OCI-LY1 (cell line): ENCODE measurements around the gene TIMM21.

ENCODE experiments used
- H2AFZ ChIP-seq: fragments of 200-600 bp; sonication (generic), shearing (Covaris generic); 2 replicates; pipeline ENCODE4 v1.6.0; 2014; ENCODE audit warnings: antibody characterized with exemption, mild to moderate bottlenecking, low read length
- H3F3A ChIP-seq: fragments of 200-600 bp; sonication (generic), shearing (Covaris generic); 2 replicates; pipeline ENCODE4 v1.6.0; 2014; ENCODE audit warnings: mild to moderate bottlenecking, antibody characterized with exemption, low read length, moderate library complexity; ENCODE audit not compliant: insufficient read depth
- H3K27ac ChIP-seq: fragments of 200-600 bp; sonication (generic); 2 replicates; pipeline ENCODE4 v1.5.1; 2014; ENCODE audit warnings: low read length, mixed run types, mild to moderate bottlenecking, low read depth; ENCODE audit not compliant: poor library complexity, severe bottlenecking
- H3K27me3 ChIP-seq: fragments of 200-600 bp; sonication (generic); 2 replicates; pipeline ENCODE4 v1.6.0; 2014; ENCODE audit warnings: antibody characterized with exemption, mild to moderate bottlenecking, low read length, moderate library complexity; ENCODE audit not compliant: insufficient read depth
- H3K36me3 ChIP-seq: fragments of 200-600 bp; sonication (generic); 2 replicates; pipeline ENCODE4 v1.6.1; 2014; ENCODE audit warnings: mild to moderate bottlenecking, antibody characterized with exemption, low read length, moderate library complexity, mixed read lengths; ENCODE audit not compliant: insufficient read depth
- H3K4me1 ChIP-seq: fragments of 200-600 bp; sonication (generic); 2 replicates; pipeline ENCODE4 v1.5.1; 2014; ENCODE audit warnings: mild to moderate bottlenecking, low read length, moderate library complexity; ENCODE audit not compliant: insufficient read depth, severe bottlenecking
- H3K4me2 ChIP-seq: fragments of 200-600 bp; sonication (generic), shearing (Covaris generic); 2 replicates; pipeline ENCODE4 v1.6.1; 2014; ENCODE audit warnings: low read length
- H3K4me3 ChIP-seq: fragments of 200-600 bp; sonication (generic); 2 replicates; pipeline ENCODE4 v1.5.1; 2014; ENCODE audit warnings: low read length, low read depth, mild to moderate bottlenecking, mixed read lengths; ENCODE audit not compliant: poor library complexity, severe bottlenecking
- H3K79me2 ChIP-seq: fragments of 200-600 bp; shearing (Covaris generic); 2 replicates; pipeline ENCODE4 v1.6.1; 2016; ENCODE audit warnings: mixed run types, low read length, mixed read lengths; ENCODE audit not compliant: insufficient read depth
- H3K9ac ChIP-seq: fragments of 200-600 bp; sonication (generic), shearing (Covaris generic); 2 replicates; pipeline ENCODE4 v1.6.1; 2014; ENCODE audit warnings: mild to moderate bottlenecking, low read length, mixed read lengths
- H3K9me2 ChIP-seq: fragments of 200-600 bp; sonication (generic), shearing (Covaris generic); 2 replicates; pipeline ENCODE4 v1.6.1; 2014; ENCODE audit warnings: low read depth, mild to moderate bottlenecking, low read length, mixed read lengths
- H3K9me3 ChIP-seq: fragments of 200-600 bp; shearing (Covaris generic); 2 replicates; pipeline ENCODE4 v1.6.1; 2014; ENCODE audit warnings: low read length, mixed read lengths
- H4K20me1 ChIP-seq: fragments of 200-600 bp; sonication (generic), shearing (Covaris generic); 2 replicates; pipeline ENCODE4 v1.6.0; 2016; ENCODE audit warnings: mild to moderate bottlenecking, low read length; ENCODE audit not compliant: insufficient read depth
- EZH2 ChIP-seq: fragments of 200-600 bp; sonication (generic), shearing (Covaris generic); IDR thresholded peaks from 2 replicates; pipeline ENCODE4 v1.8.0; 2017; ENCODE audit warnings: borderline replicate concordance, mixed run types, mild to moderate bottlenecking, antibody characterized with exemption, low read length, moderate library complexity, mixed read lengths
- TF ChIP-seq, protein P1 (sequence below): fragments of 200-600 bp; sonication (generic), shearing (Covaris generic); IDR thresholded peaks from 2 replicates; pipeline ENCODE4 v1.5.1; 2017; ENCODE audit warnings: mild to moderate bottlenecking, antibody characterized with exemption, low read length, moderate library complexity, mixed read lengths

The TIMM21 gene

DNA sequence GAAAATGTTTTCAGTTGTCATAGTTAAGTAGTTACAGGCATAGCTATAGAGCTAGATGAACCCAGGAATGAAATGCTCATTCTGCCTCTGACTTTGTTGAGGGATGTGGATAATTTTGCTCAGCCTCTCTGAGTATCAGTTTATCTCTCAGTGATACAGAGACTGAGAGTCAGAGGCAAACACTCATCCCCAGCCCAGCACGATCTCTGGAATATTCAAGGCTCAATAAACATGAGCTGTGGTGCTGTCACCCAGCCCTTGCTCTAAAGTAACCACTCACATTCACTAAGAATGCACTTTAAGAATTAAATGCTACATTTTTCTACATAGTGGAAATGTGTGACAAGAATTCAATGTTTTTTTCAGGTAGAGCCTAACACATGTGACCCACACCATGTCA, 30.6 kb downstream of the TIMM21 start:
- H4K20me1 ChIP-seq: no peaks in the 10 kb centered on the region
- H3K36me3 ChIP-seq: no peaks in the 10 kb centered on the region
- no peaks in the 10 kb centered on the region for H3K9me3 ChIP-seq
- no peaks in the 10 kb centered on the region for H3K9me2 ChIP-seq
- no peaks in the 10 kb centered on the region for H3F3A ChIP-seq
- no peak overlapping the region for H2AFZ ChIP-seq
- H3K27ac ChIP-seq: no peak overlapping the region
- no peaks in the 10 kb centered on the region for H3K4me1 ChIP-seq
- H3K4me3 ChIP-seq: no peak overlapping the region
- no peak overlapping the region for H3K9ac ChIP-seq
- H3K4me2 ChIP-seq: no peak overlapping the region
- H3K27me3 ChIP-seq: peaks cover 8% of the 10 kb centered on the region
- TF ChIP-seq, protein P1, sequence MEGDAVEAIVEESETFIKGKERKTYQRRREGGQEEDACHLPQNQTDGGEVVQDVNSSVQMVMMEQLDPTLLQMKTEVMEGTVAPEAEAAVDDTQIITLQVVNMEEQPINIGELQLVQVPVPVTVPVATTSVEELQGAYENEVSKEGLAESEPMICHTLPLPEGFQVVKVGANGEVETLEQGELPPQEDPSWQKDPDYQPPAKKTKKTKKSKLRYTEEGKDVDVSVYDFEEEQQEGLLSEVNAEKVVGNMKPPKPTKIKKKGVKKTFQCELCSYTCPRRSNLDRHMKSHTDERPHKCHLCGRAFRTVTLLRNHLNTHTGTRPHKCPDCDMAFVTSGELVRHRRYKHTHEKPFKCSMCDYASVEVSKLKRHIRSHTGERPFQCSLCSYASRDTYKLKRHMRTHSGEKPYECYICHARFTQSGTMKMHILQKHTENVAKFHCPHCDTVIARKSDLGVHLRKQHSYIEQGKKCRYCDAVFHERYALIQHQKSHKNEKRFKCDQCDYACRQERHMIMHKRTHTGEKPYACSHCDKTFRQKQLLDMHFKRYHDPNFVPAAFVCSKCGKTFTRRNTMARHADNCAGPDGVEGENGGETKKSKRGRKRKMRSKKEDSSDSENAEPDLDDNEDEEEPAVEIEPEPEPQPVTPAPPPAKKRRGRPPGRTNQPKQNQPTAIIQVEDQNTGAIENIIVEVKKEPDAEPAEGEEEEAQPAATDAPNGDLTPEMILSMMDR: no peak
- no peak for TF ChIP-seq EZH2
- H3K79me2 ChIP-seq: no peaks in the 10 kb centered on the region

DNA sequence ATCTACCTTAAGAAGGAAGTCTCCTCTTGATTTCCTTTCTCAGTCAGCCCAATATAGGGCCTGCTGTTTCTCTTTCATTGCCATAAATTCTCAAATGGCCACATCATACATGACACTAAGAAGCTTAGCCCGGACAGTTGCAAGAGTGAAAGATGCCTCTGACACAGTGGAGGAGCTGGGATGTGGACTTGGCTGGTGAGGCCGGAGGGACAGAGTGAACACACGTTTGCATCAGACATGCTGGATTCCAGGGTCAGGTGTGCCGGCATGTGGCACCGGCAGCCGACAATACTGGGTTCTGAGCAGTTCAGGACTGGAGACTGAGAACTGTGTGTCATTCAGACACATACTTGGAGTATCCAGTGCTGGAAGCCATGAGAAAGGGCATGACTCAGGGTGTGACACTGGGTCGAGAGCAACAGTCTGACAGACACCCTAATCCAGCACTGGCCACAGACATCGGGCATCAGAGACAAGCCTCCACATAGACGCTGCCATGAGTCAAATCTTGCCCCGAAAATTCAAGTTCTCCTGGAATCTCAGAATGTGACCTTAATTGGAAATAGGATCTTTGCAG, 31.4 kb downstream of the TIMM21 start:
- H3K27me3 ChIP-seq: peaks cover 8% of the 10 kb centered on the region
- TF ChIP-seq, protein P1: no peak
- TF ChIP-seq EZH2: no peak
- no peaks in the 10 kb centered on the region for H3F3A ChIP-seq
- H2AFZ ChIP-seq: no peak overlapping the region
- no peaks in the 10 kb centered on the region for H3K9me3 ChIP-seq
- no peak overlapping the region for H3K4me2 ChIP-seq
- no peaks in the 10 kb centered on the region for H3K79me2 ChIP-seq
- H4K20me1 ChIP-seq: no peaks in the 10 kb centered on the region
- no peaks in the 10 kb centered on the region for H3K36me3 ChIP-seq
- H3K27ac ChIP-seq: no peak overlapping the region
- H3K9me2 ChIP-seq: no peaks in the 10 kb centered on the region
- H3K9ac ChIP-seq: no peak overlapping the region
- no peak overlapping the region for H3K4me3 ChIP-seq
- H3K4me1 ChIP-seq: no peaks in the 10 kb centered on the region

- H3K9ac ChIP-seq: no peak overlapping the region
- H3K9me2 ChIP-seq: no peaks in the 10 kb centered on the region
- H3K36me3 ChIP-seq: no peaks in the 10 kb centered on the region
- no peak overlapping the region for H3K4me2 ChIP-seq
- peaks cover 11% of the 10 kb centered on the region for H3K27me3 ChIP-seq
- no peaks in the 10 kb centered on the region for H3K4me1 ChIP-seq
- no peak overlapping the region for H2AFZ ChIP-seq
- no peak overlapping the region for H3K27ac ChIP-seq
- H3K4me3 ChIP-seq: no peak overlapping the region
- H3F3A ChIP-seq: no peaks in the 10 kb centered on the region
- no peaks in the 10 kb centered on the region for H3K79me2 ChIP-seq
- H4K20me1 ChIP-seq: no peaks in the 10 kb centered on the region
- no peaks in the 10 kb centered on the region for H3K9me3 ChIP-seq
- TF ChIP-seq EZH2: no peak
- TF ChIP-seq, protein P1: no peak
Measured at GRCh38 chr18:74182335-74182734, 34.0 kb downstream of the TIMM21 start.
